Measurements from ENCODE around the gene WWC2.

The WWC2 gene

DNA sequence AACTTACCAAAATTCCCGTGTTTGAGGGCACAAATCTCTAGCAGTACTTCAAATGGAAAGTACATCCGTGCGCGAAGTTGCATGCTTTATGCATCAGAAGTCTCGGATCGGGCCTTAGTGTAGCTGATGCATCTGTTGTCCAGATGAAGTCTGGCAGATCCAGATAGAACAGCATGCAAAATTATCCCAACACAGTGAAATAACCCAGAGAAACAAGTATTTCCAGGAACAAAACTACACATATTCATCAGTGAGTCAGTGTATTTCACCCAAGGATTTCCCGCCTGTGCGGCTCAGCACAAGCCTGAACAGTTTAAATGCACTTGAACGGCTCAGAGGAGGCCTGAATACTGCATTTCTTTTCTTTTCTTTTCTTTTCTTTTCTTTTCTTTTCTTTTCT, 250.6 kb downstream of the WWC2 start:
- peak; percentile 31 for DNase-seq (ENCODE audit: low read depth)
- no peak for TF ChIP-seq CTCF (conservative IDR thresholded peaks at IDR 0.05; ENCODE audit: low read depth, low read length)
- H3K4me3 ChIP-seq (ENCODE audit: low read depth, low read length) = no peak overlapping the region

DNA sequence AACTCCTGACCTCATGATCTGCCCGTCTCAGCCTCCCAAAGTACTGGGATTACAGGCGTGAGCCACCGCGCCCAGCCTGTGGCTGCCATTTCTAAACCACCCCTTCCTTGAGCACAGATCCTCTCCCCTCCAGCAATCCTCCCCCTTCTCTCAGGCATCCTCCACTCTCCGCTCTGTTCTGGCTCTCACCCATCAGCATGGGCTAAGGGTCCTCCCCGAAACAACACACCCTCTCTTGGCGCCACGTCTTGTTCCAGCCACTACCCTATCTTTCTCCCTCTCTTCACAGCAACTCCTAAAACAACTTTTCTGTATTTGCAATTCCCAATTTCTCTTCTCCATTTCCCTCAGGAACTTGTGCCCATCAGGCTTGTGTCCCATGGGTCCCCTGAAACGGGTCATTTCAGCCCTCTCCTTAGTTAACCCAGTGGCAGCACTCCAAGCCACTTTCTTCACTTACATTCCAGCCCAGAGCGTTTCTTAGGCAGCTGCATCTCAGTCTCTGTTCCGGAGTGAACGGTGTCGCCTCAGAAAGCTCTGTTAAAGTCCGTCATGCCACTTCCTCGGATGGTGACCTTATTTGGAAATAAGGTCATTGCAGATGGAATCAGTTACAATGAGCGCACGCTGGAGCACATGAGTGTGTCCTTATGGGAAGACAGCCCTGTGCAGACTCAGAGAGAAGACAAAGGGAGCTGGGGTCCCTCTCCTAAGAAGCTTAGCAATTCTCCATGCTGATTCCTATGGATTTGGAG, 251.4 kb downstream of the WWC2 start:
- no peak for TF ChIP-seq CTCF (conservative IDR thresholded peaks at IDR 0.05; ENCODE audit: low read depth, low read length)
- no peak overlapping the region for H3K4me3 ChIP-seq (ENCODE audit: low read depth, low read length)
- no peak for DNase-seq (ENCODE audit: low read depth)

DNA sequence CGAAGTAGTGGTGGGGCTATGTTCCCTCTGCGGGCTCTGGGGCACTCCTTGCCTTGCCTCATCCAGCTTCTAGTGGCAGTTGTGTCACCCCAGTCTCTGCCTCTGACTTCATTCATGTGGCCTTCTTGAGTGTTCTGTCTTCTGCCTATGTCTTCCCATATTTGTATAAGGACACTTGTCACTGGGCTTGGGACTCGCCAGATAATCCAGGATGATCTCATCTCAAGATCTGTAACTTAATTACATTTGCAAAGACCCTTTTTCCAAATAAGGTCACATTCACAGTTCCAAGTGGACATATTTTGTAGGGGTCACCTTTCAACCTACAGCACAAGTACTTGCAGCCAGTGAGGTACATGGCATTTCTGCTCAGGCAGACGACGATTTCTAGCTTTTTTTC, 253.5 kb downstream of the WWC2 start:
- H3K4me3 ChIP-seq (ENCODE audit: low read depth, low read length) = no peak overlapping the region
- no peak for DNase-seq (ENCODE audit: low read depth)
- no peak for TF ChIP-seq CTCF (conservative IDR thresholded peaks at IDR 0.05; ENCODE audit: low read depth, low read length)

DNA sequence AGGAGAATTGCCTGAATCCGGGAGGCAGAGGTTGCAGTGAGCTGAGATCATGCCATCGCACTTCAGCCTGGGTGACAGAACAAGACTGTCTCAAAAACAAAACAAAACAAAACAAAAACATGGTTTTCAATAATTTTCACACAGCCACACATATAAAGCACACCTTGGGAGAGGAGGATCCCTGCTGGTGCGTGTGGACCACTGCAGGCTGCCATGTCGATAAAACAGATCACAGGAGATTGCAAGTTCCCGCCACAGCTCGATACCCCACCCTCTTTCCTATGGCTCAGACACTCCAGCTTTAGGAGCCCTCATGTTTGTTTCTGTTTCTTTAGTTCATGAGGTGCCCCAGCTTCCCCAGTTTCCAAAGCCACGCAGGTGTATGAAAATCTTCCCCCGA, 254.5 kb downstream of the WWC2 start:
- no peak for DNase-seq (ENCODE audit: low read depth)
- peak; percentile 11 for TF ChIP-seq CTCF (conservative IDR thresholded peaks at IDR 0.05; ENCODE audit: low read depth, low read length)
- no peak overlapping the region for H3K4me3 ChIP-seq (ENCODE audit: low read depth, low read length)

DNA sequence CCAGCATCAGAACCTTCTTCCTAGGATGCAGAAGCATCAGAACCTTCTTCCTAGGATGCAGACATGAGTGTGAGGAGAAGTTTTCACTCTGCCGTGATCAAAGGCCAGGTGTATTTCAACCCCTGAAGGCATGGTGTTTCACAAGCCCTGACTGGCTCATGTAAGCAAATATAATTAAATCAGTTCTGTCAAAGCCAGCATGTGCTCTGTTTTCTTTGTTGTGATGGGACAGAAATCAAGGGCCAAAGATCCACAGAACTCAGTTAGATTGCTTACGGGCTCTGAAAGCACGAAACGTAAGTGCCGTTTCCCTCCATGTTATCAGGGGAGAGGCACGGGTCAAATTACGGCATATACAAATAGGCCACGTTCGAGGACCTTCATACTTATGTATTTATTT, 255.2 kb downstream of the WWC2 start:
- H3K4me3 ChIP-seq (ENCODE audit: low read depth, low read length) = no peak overlapping the region
- no peak for TF ChIP-seq CTCF (conservative IDR thresholded peaks at IDR 0.05; ENCODE audit: low read depth, low read length)
- no peak for DNase-seq (ENCODE audit: low read depth)

GRCh38 chr4:183355405-183355804, 256.3 kb downstream of the WWC2 start:
- no peak for TF ChIP-seq CTCF (conservative IDR thresholded peaks at IDR 0.05; ENCODE audit: low read depth, low read length)
- no peak for DNase-seq (ENCODE audit: low read depth)
- H3K4me3 ChIP-seq (ENCODE audit: low read depth, low read length) = no peak overlapping the region

DNA sequence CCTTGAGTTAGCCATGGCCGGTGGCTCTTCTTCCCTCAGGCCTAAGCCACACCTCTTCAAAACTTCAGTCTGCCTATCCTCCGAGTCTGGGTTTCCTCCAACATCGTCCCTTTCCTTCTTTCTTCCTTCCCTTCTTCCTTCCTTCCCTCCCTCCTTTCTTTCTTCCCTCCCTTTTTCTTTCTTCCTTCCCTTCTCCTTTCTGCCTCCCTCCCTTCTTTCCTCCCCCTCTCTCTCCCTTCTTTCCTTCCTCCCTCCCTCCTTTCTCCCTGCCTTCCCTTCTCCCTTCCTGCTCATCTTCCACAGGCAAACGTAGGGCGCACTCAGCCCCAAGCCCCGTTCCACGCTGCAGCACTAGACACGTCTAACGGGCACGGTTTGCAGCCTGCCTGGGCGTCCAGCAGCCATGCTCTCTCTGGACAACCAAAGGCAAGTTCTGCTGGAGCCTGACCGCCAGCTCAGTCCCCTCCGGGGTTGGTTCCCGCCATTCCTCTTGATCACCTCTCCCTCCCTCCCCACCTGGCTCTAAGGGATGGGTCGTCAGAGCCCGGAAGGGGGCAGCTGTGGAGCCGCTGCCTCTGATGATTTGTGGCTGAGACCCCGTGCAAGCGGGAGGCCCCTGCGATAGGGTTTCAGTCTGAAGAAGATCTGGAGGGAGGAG, 257.2 kb downstream of the WWC2 start:
- H3K4me3 ChIP-seq (ENCODE audit: low read depth, low read length) = no peak overlapping the region
- DNase-seq (ENCODE audit: low read depth) = no peak
- TF ChIP-seq CTCF (conservative IDR thresholded peaks at IDR 0.05; ENCODE audit: low read depth, low read length) = no peak

Measured in choroid plexus epithelial cell (primary cell).